NT2/D1 (cell line): ENCODE results near the gene NAXD.
A peak's percentile ranks its signal among the peaks of the same experiment; 100 is the strongest.
"Not testable (repeated sequence)": the region's sequence is repeated elsewhere in the genome, so short reads cannot be mapped to it uniquely, and the experiment has no call there.

Experiments used
- DNase-seq: peaks from one replicate; pipeline ENCODE4 v3.0.0-alpha.2; 2011; ENCODE audit warnings: low read depth, low spot score
- H3K27me3 ChIP-seq: 2 replicates; pipeline ENCODE4 v1.6.0; 2011; ENCODE audit warnings: mild to moderate bottlenecking; ENCODE audit not compliant: insufficient read length, insufficient read depth
- H3K36me3 ChIP-seq: 2 replicates; pipeline ENCODE4 v1.6.1; 2011; ENCODE audit warnings: mild to moderate bottlenecking, low read length, mixed read lengths; ENCODE audit not compliant: insufficient read depth, insufficient read length
- H3K4me1 ChIP-seq: 2 replicates; pipeline ENCODE4 v1.5.1; 2011; ENCODE audit not compliant: insufficient read depth, insufficient read length
- H3K4me3 ChIP-seq: 2 replicates; pipeline ENCODE4 v1.5.1; 2011; ENCODE audit warnings: low read depth; ENCODE audit not compliant: insufficient read length
- H3K9ac ChIP-seq: 2 replicates; pipeline ENCODE4 v1.6.0; 2011; ENCODE audit warnings: low read depth; ENCODE audit not compliant: insufficient read length
- H3K9me3 ChIP-seq: 2 replicates; pipeline ENCODE4 v1.5.1; 2011; ENCODE audit warnings: mild to moderate bottlenecking, low read length; ENCODE audit not compliant: insufficient read depth
- SUZ12 ChIP-seq: IDR thresholded peaks from 2 replicates; pipeline ENCODE4 v1.6.1; 2011; ENCODE audit not compliant: insufficient read length, insufficient read depth; ENCODE audit errors: extremely low read depth
- YY1 ChIP-seq: IDR thresholded peaks from 2 replicates; pipeline ENCODE4 v1.6.1; 2011; ENCODE audit not compliant: insufficient read length, insufficient read depth
- ZNF274 ChIP-seq: IDR thresholded peaks from 2 replicates; pipeline ENCODE4 v1.6.1; 2011; ENCODE audit warnings: mild to moderate bottlenecking, low read depth, low read length

NAXD gene

GRCh38 chr13:110600261-110600819 lies 15.0 kb upstream of the NAXD start:
- no peak overlapping the region for H3K4me3 ChIP-seq
- no peaks in the 10 kb centered on the region; the same call in 1 of the 2 replicates for H3K9me3 ChIP-seq
- no peaks in the 10 kb centered on the region for H3K36me3 ChIP-seq
- DNase-seq = no peak
- H3K27me3 ChIP-seq = no peaks in the 10 kb centered on the region
- no peak for TF ChIP-seq YY1
- no peak for TF ChIP-seq SUZ12
- no peak for TF ChIP-seq ZNF274
- H3K9ac ChIP-seq = no peak overlapping the region
- H3K4me1 ChIP-seq = no peaks in the 10 kb centered on the region

GRCh38 chr13:110600980-110601379 lies 14.4 kb upstream of the NAXD start:
- TF ChIP-seq YY1 (no peak), SUZ12 (no peak), ZNF274 (no peak)
- no peak for DNase-seq
- no peaks in the 10 kb centered on the region for H3K27me3 ChIP-seq
- H3K9ac ChIP-seq = no peak overlapping the region
- H3K4me1 ChIP-seq = no peaks in the 10 kb centered on the region
- no peaks in the 10 kb centered on the region for H3K36me3 ChIP-seq
- no peaks in the 10 kb centered on the region; the same call in 1 of the 2 replicates for H3K9me3 ChIP-seq
- H3K4me3 ChIP-seq = no peak overlapping the region

- Histone ChIP-seq H3K9me3 (no peaks in the 10 kb centered on the region; the same call in 1 of the 2 replicates), H3K4me1 (peaks cover under 1% of the 10 kb centered on the region), H3K9ac (no peak overlapping the region), H3K4me3 (no peak overlapping the region), H3K27me3 (no peaks in the 10 kb centered on the region), H3K36me3 (no peaks in the 10 kb centered on the region)
- no peak for TF ChIP-seq YY1
- no peak for TF ChIP-seq ZNF274
- TF ChIP-seq SUZ12 = no peak
- DNase-seq = no peak
Measured at GRCh38 chr13:110605132-110605531, 10.2 kb upstream of the NAXD start.

- H3K36me3 ChIP-seq, H3K4me3 ChIP-seq, H3K4me1 ChIP-seq, H3K27me3 ChIP-seq, DNase-seq, H3K9me3 ChIP-seq, H3K9ac ChIP-seq: not testable (repeated sequence)
Measured at GRCh38 chr13:110606281-110606680, 9.1 kb upstream of the NAXD start.

- Histone ChIP-seq H3K9me3 (no peaks in the 10 kb centered on the region; the same call in 1 of the 2 replicates), H3K4me1 (peaks cover 1% of the 10 kb centered on the region), H3K36me3 (no peaks in the 10 kb centered on the region), H3K4me3 (no peak overlapping the region), H3K9ac (no peak overlapping the region), H3K27me3 (no peaks in the 10 kb centered on the region)
- TF ChIP-seq YY1 (no peak), ZNF274 (no peak), SUZ12 (no peak)
- DNase-seq = no peak
Measured at GRCh38 chr13:110607675-110608224, 7.6 kb upstream of the NAXD start.

GRCh38 chr13:110610955-110611595 lies 4.3 kb upstream of the NAXD start:
- TF ChIP-seq YY1 = no peak
- no peak for TF ChIP-seq ZNF274
- no peak for TF ChIP-seq SUZ12

GRCh38 chr13:110615005-110615321 lies 382 bp upstream of the NAXD start:
- Histone ChIP-seq H3K4me1 (peaks cover 1% of the 10 kb centered on the region), H3K4me3 (peak overlapping the region; percentile 75), H3K36me3 (peaks cover 11% of the 10 kb centered on the region), H3K9me3 (peaks cover 6% of the 10 kb centered on the region; the same call in 1 of the 2 replicates), H3K27me3 (no peaks in the 10 kb centered on the region), H3K9ac (no peak overlapping the region)
- DNase-seq = no peak
- TF ChIP-seq ZNF274 = no peak
- TF ChIP-seq SUZ12 = no peak
- no peak for TF ChIP-seq YY1

More at GRCh38 chr13:110610955-110611595, 4.3 kb upstream of the NAXD start:
- Histone ChIP-seq H3K9ac (no peak overlapping the region), H3K4me1 (peaks cover 1% of the 10 kb centered on the region), H3K4me3 (no peak overlapping the region), H3K9me3 (peaks cover 6% of the 10 kb centered on the region; the same call in 1 of the 2 replicates), H3K36me3 (no peaks in the 10 kb centered on the region), H3K27me3 (no peaks in the 10 kb centered on the region)
- DNase-seq = no peak
